Stimulated activated CD4-positive, alpha-beta T cell treated with anti-CD3 and anti-CD28 coated beads, Interleukin-1b, Interleukin-23, amount 100 ng/mL, for 24 hours (primary cell): ENCODE results near the gene CAMK4.

Experiments
- DNase-seq, 4 experiments: peaks; one replicate each; pipeline ENCODE4 v3.0.0-alpha.2; 2020; ENCODE audit warnings: low read depth in 4 of 4, low spot score in 1 of 4

CAMK4 gene

GRCh38 chr5:111415053-111415452, 190.9 kb downstream of the CAMK4 start:
- DNase-seq: no peak

GRCh38 chr5:111422245-111422644, 198.1 kb downstream of the CAMK4 start:
- DNase-seq: no peak

- DNase-seq: no peak
These were observed 198.8 kb downstream of the CAMK4 start for GRCh38 chr5:111422747-111423720.

- DNase-seq: no peak
These were observed 201.0 kb downstream of the CAMK4 start for GRCh38 chr5:111425205-111425604.

GRCh38 chr5:111427762-111428161, 203.6 kb downstream of the CAMK4 start:
- no peak for DNase-seq

- DNase-seq: no peak
These were observed 208.8 kb downstream of the CAMK4 start for GRCh38 chr5:111432883-111433536.

- no peak for DNase-seq
These were observed 210.6 kb downstream of the CAMK4 start for GRCh38 chr5:111434800-111435199.

- no peak for DNase-seq
These were observed 215.4 kb downstream of the CAMK4 start for GRCh38 chr5:111439473-111440075.

GRCh38 chr5:111447099-111447498, 222.9 kb downstream of the CAMK4 start:
- DNase-seq: no peak

GRCh38 chr5:111447822-111448221, 223.6 kb downstream of the CAMK4 start:
- no peak for DNase-seq

- no peak for DNase-seq
These were observed 229.1 kb downstream of the CAMK4 start for GRCh38 chr5:111453295-111453694.

GRCh38 chr5:111453747-111454146, 229.6 kb downstream of the CAMK4 start:
- DNase-seq: no peak

GRCh38 chr5:111454198-111454622, 230.0 kb downstream of the CAMK4 start:
- no peak for DNase-seq

- no peak for DNase-seq
These were observed 230.6 kb downstream of the CAMK4 start for GRCh38 chr5:111454776-111455175.

GRCh38 chr5:111461255-111461671, 237.1 kb downstream of the CAMK4 start:
- no peak for DNase-seq

GRCh38 chr5:111461934-111462333, 237.8 kb downstream of the CAMK4 start:
- DNase-seq: no peak

GRCh38 chr5:111463311-111463710, 239.1 kb downstream of the CAMK4 start:
- no peak for DNase-seq

- DNase-seq: no peak
These were observed 245.2 kb downstream of the CAMK4 start for GRCh38 chr5:111469293-111469896.

- DNase-seq: no peak
These were observed 245.7 kb downstream of the CAMK4 start for GRCh38 chr5:111469903-111470302.

- no peak for DNase-seq
These were observed 247.9 kb downstream of the CAMK4 start for GRCh38 chr5:111472096-111472495.

- DNase-seq: no peak
These were observed 248.4 kb downstream of the CAMK4 start for GRCh38 chr5:111472579-111472978.
